Uterus (tissue), 2 donors: ENCODE data around the gene GLRA3.

ENCODE experiments used
- POLR2A ChIP-seq, 2 donors: fragments of 450-650 bp; IDR thresholded peaks; one replicate each; pipeline ENCODE4 v1.6.1; 2016; ENCODE audit warnings: antibody characterized with exemption in 2 of 2, mild to moderate bottlenecking in 1 of 2, moderate library complexity in 1 of 2
- TF ChIP-seq, protein P1 (sequence below), 4 experiments: fragments of 200-600 bp in 2 of 4; fragments of 450-650 bp in 2 of 4; sonication (generic) in 2 of 4; IDR thresholded peaks; one replicate each; pipeline ENCODE4 v1.5.1; 2016 to 2019; ENCODE audit warnings: antibody characterized with exemption in 4 of 4, mild to moderate bottlenecking in 2 of 4, moderate library complexity in 1 of 4

DNA sequence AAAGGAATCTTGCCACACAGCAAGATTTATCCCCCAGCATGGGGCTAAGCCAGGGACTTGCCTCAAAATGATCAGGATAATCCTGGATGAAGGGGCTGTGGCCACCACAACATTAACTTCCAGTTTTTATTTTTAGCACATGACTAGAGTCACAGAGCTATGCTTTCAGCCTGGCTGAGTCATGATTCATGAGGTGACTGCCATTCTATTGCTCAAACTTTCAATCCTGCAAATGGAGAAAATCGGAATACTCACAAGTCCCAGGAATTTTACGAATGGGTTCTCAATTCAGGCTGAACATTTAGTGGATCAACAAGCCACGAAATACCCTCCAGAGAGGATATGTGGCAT, 236.1 kb downstream of the GLRA3 start:
- TF ChIP-seq, protein P1, sequence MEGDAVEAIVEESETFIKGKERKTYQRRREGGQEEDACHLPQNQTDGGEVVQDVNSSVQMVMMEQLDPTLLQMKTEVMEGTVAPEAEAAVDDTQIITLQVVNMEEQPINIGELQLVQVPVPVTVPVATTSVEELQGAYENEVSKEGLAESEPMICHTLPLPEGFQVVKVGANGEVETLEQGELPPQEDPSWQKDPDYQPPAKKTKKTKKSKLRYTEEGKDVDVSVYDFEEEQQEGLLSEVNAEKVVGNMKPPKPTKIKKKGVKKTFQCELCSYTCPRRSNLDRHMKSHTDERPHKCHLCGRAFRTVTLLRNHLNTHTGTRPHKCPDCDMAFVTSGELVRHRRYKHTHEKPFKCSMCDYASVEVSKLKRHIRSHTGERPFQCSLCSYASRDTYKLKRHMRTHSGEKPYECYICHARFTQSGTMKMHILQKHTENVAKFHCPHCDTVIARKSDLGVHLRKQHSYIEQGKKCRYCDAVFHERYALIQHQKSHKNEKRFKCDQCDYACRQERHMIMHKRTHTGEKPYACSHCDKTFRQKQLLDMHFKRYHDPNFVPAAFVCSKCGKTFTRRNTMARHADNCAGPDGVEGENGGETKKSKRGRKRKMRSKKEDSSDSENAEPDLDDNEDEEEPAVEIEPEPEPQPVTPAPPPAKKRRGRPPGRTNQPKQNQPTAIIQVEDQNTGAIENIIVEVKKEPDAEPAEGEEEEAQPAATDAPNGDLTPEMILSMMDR (IDR thresholded peaks at IDR 0.05), result no peak
- no peak for TF ChIP-seq POLR2A (IDR thresholded peaks at IDR 0.05)
